IMR-90 (cell line): ENCODE measurements around the gene TOMM6. TPM values are rescaled to one million over a fixed set of nuclear protein-coding genes. Genes with fewer than 3 reads are reported as not detected.

Source experiments
- ATAC-seq: fragments of 200-7000 bp; cut with Tn5 transposase; 2 replicates; pipeline ENCODE4 v1.9.1; 2020; ENCODE audit warnings: low read depth, mild to moderate bottlenecking, moderate library complexity
- BruUV-seq: library from RNA; stranded (reverse); fragments of 400-500 nt; replicated peaks from 2 replicates; lab custom pipeline; 2021; lab: Mats Ljungman, UMichigan
- CTCF ChIA-PET: fragments of 300-600 bp; formaldehyde crosslinking; extraction: SDS; loops from one replicate; lab custom pipeline; 2021; ENCODE audit warnings: antibody characterized with exemption; lab: Yijun Ruan, JAX
- POLR2A ChIA-PET: fragments of 300-600 bp; sonication (Branson Sonifier 250); formaldehyde crosslinking; loops from one replicate; lab custom pipeline; 2022; ENCODE audit warnings: antibody characterized with exemption; ENCODE audit not compliant: unreplicated experiment; lab: Charles Lee
- DNase-seq: peaks from one replicate; pipeline ENCODE4 v3.0.0; 2013
- H2AFZ ChIP-seq: replicated peaks from 2 replicates; pipeline ENCODE3; 2013; ENCODE audit warnings: low read length, mild to moderate bottlenecking; ENCODE audit not compliant: poor library complexity
- H2AK5ac ChIP-seq: 2 replicates; pipeline ENCODE4 v1.6.1; 2013; ENCODE audit warnings: low read depth, low read length, inconsistent platforms
- H2AK9ac ChIP-seq: replicated peaks from 2 replicates; pipeline ENCODE3; 2013; ENCODE audit warnings: mild to moderate bottlenecking, low read depth, low read length, moderate library complexity; ENCODE audit not compliant: poor library complexity
- H2BK120ac ChIP-seq: 2 replicates; pipeline ENCODE4 v1.6.1; 2013; ENCODE audit warnings: low read depth, low read length, inconsistent platforms
- H2BK15ac ChIP-seq: 3 replicates; pipeline ENCODE4 v1.6.1; 2013; ENCODE audit warnings: low read depth, low read length, inconsistent platforms
- H2BK20ac ChIP-seq: 2 replicates; pipeline ENCODE4 v1.6.1; 2013; ENCODE audit warnings: low read depth, mild to moderate bottlenecking, inconsistent platforms, low read length, moderate library complexity
- H2BK5ac ChIP-seq: 2 replicates; pipeline ENCODE4 v1.6.1; 2013; ENCODE audit warnings: mild to moderate bottlenecking, low read depth, low read length, inconsistent platforms; ENCODE audit not compliant: poor library complexity, severe bottlenecking
- H3K14ac ChIP-seq: replicated peaks from 2 replicates; pipeline ENCODE4 v1.6.1; 2013; ENCODE audit warnings: low read depth, low read length, inconsistent platforms
- H3K18ac ChIP-seq: 2 replicates; pipeline ENCODE4 v1.6.1; 2013; ENCODE audit warnings: low read depth, low read length, control low read depth
- H3K23ac ChIP-seq: 2 replicates; pipeline ENCODE4 v1.6.1; 2013; ENCODE audit warnings: low read depth, low read length, inconsistent platforms
- H3K27ac ChIP-seq: 2 replicates; pipeline ENCODE4 v1.5.1; 2013; ENCODE audit warnings: mild to moderate bottlenecking, control low read depth, low read length; ENCODE audit not compliant: insufficient read depth
- H3K27me3 ChIP-seq: 2 replicates; pipeline ENCODE4 v1.6.1; 2013; ENCODE audit warnings: low read length; ENCODE audit not compliant: control insufficient read depth, insufficient read depth
- H3K36me3 ChIP-seq: 2 replicates; pipeline ENCODE4 v1.6.1; 2013; ENCODE audit warnings: low read length, mixed read lengths; ENCODE audit not compliant: control insufficient read depth, insufficient read depth
- H3K4ac ChIP-seq: 2 replicates; pipeline ENCODE4 v1.6.1; 2013; ENCODE audit warnings: low read depth, low read length, inconsistent platforms
- H3K4me1 ChIP-seq: 2 replicates; pipeline ENCODE4 v1.6.1; 2013; ENCODE audit warnings: low read length, mixed read lengths; ENCODE audit not compliant: control insufficient read depth, insufficient read depth
- H3K4me2 ChIP-seq: 2 replicates; pipeline ENCODE4 v1.6.1; 2013; ENCODE audit warnings: low read depth, mild to moderate bottlenecking, control low read depth, low read length, moderate library complexity
- H3K4me3 ChIP-seq: 2 replicates; pipeline ENCODE4 v1.5.1; 2013; ENCODE audit warnings: low read depth, mild to moderate bottlenecking, control low read depth, low read length, moderate library complexity; ENCODE audit not compliant: insufficient read depth
- H3K56ac ChIP-seq: 2 replicates; pipeline ENCODE4 v1.6.1; 2013; ENCODE audit warnings: low read length, inconsistent platforms; ENCODE audit not compliant: insufficient read depth; ENCODE audit errors: extremely low read depth
- H3K79me1 ChIP-seq, 2 experiments: 2 replicates each; pipeline ENCODE4 v1.6.1; 2013; ENCODE audit warnings: low read length in 2 of 2, inconsistent platforms in 1 of 2, low read depth in 1 of 2
- H3K9ac ChIP-seq: 2 replicates; pipeline ENCODE4 v1.6.1; 2013; ENCODE audit warnings: low read depth, low read length, control low read depth
- H3K9me1 ChIP-seq: 2 replicates; pipeline ENCODE4 v1.6.1; 2013; ENCODE audit warnings: low read length, inconsistent platforms; ENCODE audit not compliant: insufficient read depth
- H3K9me3 ChIP-seq: 2 replicates; pipeline ENCODE4 v1.6.1; 2013; ENCODE audit warnings: low read length; ENCODE audit not compliant: control insufficient read depth, insufficient read depth
- H4K20me1 ChIP-seq: 2 replicates; pipeline ENCODE4 v1.6.1; 2013; ENCODE audit warnings: low read length, inconsistent platforms; ENCODE audit not compliant: insufficient read depth
- H4K5ac ChIP-seq: 2 replicates; pipeline ENCODE4 v1.6.1; 2013; ENCODE audit warnings: mild to moderate bottlenecking, low read depth, low read length, control low read depth
- H4K8ac ChIP-seq, 2 experiments: 2 replicates each; pipeline ENCODE4 v1.6.1; 2013; ENCODE audit warnings: low read depth in 2 of 2, low read length in 2 of 2, control low read depth in 1 of 2, inconsistent platforms in 1 of 2
- H4K91ac ChIP-seq: 2 replicates; pipeline ENCODE4 v1.6.1; 2013; ENCODE audit warnings: low read depth, low read length, inconsistent platforms; ENCODE audit not compliant: insufficient read depth
- BHLHE40 ChIP-seq: fragments of 150-350 bp; IDR thresholded peaks from 2 replicates; pipeline ENCODE4 v1.6.1; 2016; ENCODE audit warnings: mild to moderate bottlenecking, low read depth, low read length
- MAZ ChIP-seq: IDR thresholded peaks from 2 replicates; pipeline ENCODE4 v1.6.1; 2012; ENCODE audit warnings: low read depth, mild to moderate bottlenecking, low read length, improper control_type of control experiment, moderate library complexity, borderline replicate concordance
- MXI1 ChIP-seq: IDR thresholded peaks from 2 replicates; pipeline ENCODE4 v1.6.1; 2012; ENCODE audit warnings: low read depth, mild to moderate bottlenecking, low read length, moderate library complexity, borderline replicate concordance
- WGBS, 2 experiments: methylation state at CpG; one replicate each; pipeline versions ENCODE4 v1.1.5 to v1.1.7; 2013; ENCODE audit warnings: missing lambda C conversion rate in 2 of 2; ENCODE audit not compliant: insufficient read length in 1 of 2; ENCODE audit errors: extremely low coverage in 2 of 2; 5-methylcytosine and 5-hydroxymethylcytosine counted together
- dilution Hi-C: fragments of 300-500 bp; cut with HindIII; formaldehyde crosslinking; loops from one replicate; pipeline ENCODE4 v1.14.3; 2018; ENCODE audit warnings: low sequenced_read_pairs; ENCODE audit not compliant: unreplicated experiment
- in situ Hi-C: fragments of 300-500 bp; cut with MboI; formaldehyde crosslinking; loops from 3 replicates; pipeline ENCODE4 v1.14.3; 2019; ENCODE audit warnings: low sequenced_read_pairs, inconsistent platforms, mixed read lengths
- intact Hi-C: fragments of 100-400 bp; cut with micrococcal nuclease; formaldehyde crosslinking; loops from 2 replicates; pipeline ENCODE4 v1.10.0; 2022
- polyA plus RNA-seq, 3 experiments: library from polyadenylated mRNA; depleted of rRNA; stranded (reverse); fragments of >200 nt; gene quantifications; 2 replicates each; pipeline ENCODE4 v1.2.3, GENCODE V29; 2012; ENCODE audit warnings: low replicate concordance in 1 of 3
- total RNA-seq: library from RNA; depleted of rRNA; stranded (reverse); fragments of >200 nt; gene quantifications from 2 replicates; pipeline ENCODE4 v1.2.3, GENCODE V29; 2012

The TOMM6 gene
- total and polyA plus RNA-seq, 2 of the 4 experiments (the other 2 are of a cell fraction) = 128 to 227 TPM

GRCh38 chr6:41824571-41825569 is 37.4 kb downstream of the TOMM6 start (continued):
- no peak for TF ChIP-seq MXI1
- TF ChIP-seq MAZ = no peak

DNA sequence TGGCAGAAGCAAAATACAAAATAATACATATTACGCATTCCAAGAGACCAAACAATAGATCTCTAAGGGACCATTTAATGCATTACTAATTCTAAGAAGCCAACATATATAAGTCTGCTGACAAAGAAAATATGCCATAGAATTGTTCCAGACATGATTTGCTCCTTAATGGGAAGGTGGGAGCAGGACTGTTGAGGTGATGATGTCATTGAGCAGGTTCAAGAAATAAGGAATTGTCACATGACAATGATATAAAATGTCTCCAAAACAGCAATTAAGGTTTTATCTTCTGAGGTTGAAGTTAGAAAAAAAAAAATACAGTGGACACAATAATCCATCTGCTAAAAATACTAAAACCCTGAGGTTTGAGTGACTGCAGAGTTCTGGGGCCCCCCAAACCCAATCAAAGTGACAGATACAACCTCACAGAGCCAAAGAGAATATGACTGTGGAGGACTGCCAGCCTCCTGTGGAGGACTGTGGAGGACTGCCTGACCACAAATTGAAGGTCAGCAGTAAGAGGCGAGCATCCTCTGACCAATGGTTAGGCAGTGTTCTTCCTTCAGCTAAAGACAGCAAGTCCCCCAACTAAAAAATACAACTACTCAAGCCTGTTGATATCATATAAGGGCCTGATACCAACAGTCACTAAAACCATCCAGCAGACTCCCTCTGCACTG is 39.0 kb downstream of the TOMM6 start:
- Histone ChIP-seq H3K4me3 (no peak overlapping the region), H3K4me1 (no peaks in the 10 kb centered on the region), H3K79me1 (no peaks in the 10 kb centered on the region), H2BK5ac (no peak overlapping the region), H3K4me2 (no peak overlapping the region), H3K18ac (no peak overlapping the region), H2BK15ac (no peak overlapping the region), H4K91ac (no peak overlapping the region), H4K20me1 (no peaks in the 10 kb centered on the region), H2AK9ac (no peak overlapping the region), H3K27me3 (no peaks in the 10 kb centered on the region), H4K5ac (no peak overlapping the region), H2BK120ac (no peak overlapping the region), H3K9ac (no peak overlapping the region), H3K36me3 (no peaks in the 10 kb centered on the region), H2AK5ac (no peak overlapping the region), H3K23ac (no peak overlapping the region), H3K56ac (no peak overlapping the region), H2AFZ (no peak overlapping the region), H3K27ac (no peak overlapping the region), H3K9me3 (no peaks in the 10 kb centered on the region), H3K14ac (no peak overlapping the region), H2BK20ac (no peak overlapping the region), H3K9me1 (no peaks in the 10 kb centered on the region), H3K4ac (no peak overlapping the region), H4K8ac (no peak overlapping the region)
- ChIA-PET CTCF (interaction anchor here (1.2 kb wide), 1 partner anchor 218 kb away, joined by 3 read pairs; no protein-coding TSS in a partner anchor), POLR2A (no interaction called here)
- DNase-seq = no peak
- no TSS peak for BruUV-seq
- intact Hi-C loops (no loop called here), in situ Hi-C loops (no loop called here), dilution Hi-C loops (no loop called here)
- ATAC-seq = no peak
- no CpG with 5 or more reads among the region's 2 CpGs for WGBS, 2 experiments
- TF ChIP-seq BHLHE40 = no peak
